Activated gamma-delta T cell treated with anti-CD3 and anti-CD28 coated beads, Interleukin-2, amount 50 U/mL, for 16 hours (primary cell): ENCODE results near the gene SH3BGRL3.
"Not testable (repeated sequence)": the region's sequence is repeated elsewhere in the genome, so short reads cannot be mapped to it uniquely, and the experiment has no call there.

Experiments used
- DNase-seq: peaks from one replicate; pipeline ENCODE4 v3.0.0-alpha.2; 2020; ENCODE audit warnings: low read depth

SH3BGRL3 gene

DNA sequence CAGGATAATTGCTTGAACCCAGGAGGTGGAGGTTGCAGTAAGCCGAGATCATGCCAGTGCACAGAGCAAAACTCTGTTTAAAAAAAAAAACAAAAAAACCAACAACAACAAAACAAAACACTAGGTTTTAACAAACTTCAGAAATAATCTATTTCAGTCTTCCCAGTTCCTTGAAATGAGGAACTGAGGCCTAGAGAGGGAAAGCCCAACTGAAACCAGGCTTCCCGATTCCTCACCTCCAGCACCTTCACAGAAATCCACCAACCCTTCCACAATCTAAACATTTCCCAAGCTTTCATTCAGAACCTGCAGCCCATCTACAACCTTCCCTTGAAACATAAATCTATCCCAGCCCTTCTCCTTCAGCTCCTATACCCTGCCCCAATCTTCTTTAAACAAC, 37.3 kb downstream of the SH3BGRL3 start:
- DNase-seq: no peak

DNA sequence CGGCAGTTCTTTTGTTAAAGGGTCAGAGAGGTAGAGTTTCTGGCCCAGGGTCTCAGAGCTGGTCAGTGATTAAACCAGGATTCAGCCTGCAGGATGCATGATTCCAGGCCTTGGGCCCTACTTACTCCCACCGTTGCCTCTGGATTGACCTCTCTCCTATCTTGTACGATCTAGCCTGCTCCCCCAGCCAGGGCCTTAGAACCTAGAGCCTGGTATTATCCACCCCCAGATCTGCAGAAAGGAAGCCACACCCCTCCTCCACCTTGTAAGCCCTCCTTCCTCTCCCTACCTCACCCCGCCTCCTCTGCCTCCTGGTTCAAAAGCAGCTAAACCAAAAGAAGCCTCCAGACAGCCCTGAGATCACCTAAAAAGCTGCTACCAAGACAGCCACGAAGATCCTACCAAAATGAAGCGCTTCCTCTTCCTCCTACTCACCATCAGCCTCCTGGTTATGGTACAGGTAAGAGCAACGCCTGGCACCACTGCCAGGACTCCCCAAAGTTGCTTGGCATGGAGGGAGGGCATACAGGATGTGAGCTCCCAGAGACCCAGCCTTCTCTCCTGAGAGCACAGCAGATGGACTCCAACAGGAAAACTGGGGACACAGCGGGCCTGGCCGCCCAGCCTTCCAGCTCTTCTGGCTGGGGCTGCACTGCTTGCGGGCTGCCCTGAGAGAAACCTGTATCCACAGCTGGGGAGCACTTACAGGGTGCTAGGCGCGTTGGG, 37.9 kb downstream of the SH3BGRL3 start, which contains the start of gene CD52:
Gene CD52 (plus strand): TSS at position 347 of the 726 bp plus-strand sequence. CDS start 60 bp downstream, at position 407.
- DNase-seq: peak; percentile 63

DNA sequence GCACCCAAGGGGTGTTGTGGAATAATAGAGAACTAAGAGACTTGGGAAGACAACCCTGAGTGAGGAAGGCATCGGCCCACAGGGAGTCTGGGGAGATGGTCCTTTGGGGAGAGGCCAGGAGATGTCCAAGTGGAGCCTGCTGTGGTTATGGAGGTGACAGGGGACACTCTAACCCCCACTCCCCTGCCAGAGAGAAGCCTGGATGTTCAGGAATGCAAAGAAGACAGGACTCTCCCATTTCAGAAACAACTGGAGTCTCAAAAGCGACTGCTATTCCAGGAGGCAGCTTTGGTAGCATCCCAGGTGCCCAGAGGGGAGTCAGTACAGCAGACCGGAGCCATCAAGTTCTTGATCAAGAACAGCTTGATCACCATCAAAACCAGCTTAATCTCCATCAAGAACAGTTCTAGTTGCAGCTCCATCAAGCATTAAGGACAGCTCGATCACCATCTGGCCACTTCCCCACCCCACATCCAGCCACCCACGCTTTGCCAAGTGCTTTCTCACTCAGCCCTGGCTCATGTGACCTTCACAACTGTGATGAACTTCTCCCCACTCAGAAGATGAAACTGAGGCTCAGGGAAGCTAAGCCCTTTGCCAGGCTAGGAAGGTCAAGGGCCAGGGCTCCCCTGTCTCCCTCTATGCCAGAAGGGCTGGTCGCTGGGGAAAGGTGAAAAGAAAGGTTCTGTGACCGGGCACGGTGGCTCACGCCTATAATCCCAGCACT, 38.6 kb downstream of the SH3BGRL3 start:
- DNase-seq: no peak

DNA sequence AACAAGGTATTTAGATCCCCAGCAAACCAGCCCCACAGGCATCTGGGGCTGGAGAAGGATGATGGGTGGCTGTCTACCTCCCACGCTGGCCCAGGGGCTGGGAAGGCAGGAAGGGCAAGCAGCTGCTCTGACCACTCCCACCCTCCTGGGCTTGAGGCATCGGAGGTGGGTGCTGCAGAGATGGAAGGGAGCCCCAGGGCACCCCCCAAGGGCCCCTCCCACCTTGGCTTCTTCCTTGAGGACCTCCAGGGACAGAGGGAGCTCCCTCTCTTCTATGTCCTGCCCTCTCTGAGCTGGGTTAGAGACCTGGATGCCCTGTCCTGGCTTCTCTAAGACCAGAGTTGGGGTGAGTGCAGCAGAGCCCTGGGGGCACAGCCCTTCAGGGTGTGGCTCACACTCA, 41.0 kb downstream of the SH3BGRL3 start:
- no peak for DNase-seq

DNA sequence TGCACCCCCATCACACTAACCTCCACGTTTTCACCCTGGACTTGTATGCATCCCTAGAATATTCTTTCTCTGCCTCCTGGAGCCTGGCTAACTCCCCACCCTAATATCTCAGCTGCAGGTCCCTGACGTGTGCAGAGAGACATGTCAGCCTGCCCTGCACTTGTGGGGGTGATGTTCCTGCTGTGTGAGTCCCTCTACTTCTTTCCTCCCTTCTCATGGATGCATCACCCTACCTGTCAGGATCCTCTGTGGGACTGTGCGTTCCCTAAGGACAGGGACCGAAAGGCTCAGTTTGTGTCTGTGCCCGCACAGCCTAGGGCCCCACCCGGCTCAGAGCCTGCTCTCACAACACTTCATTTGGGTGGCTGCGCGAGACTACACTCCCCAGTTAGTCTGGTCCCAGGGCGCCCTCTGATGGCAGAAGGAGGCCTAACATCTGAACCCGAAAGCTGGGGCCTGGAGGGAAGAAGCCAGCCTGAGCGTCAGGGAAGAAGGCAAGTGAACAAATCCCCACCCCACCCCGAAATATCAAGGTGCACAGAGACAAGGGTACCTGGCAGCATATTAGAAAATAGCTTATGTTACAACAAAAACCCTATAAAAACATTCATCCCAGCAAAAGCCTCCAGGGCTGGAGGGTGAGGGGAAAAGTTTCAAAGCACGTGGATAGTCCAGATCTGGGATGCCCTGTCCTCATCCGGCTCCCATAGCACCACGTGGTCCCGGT, 41.6 kb downstream of the SH3BGRL3 start:
- peak; percentile 93 for DNase-seq

DNA sequence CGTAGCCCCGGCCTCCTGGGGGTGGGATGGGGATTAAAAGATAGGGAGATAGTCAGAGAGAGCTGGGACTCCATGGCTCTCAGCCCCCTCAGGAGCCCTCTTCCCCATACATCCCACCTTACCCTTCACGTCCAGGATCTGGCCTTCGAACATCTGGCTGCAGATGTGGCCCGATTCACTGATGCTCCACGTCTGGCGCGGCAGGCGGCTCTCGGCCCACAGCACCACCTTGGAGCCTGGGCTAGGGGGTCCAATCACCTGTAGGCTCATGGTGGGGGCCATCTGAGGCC, 42.1 kb downstream of the SH3BGRL3 start:
- DNase-seq: no peak

DNA sequence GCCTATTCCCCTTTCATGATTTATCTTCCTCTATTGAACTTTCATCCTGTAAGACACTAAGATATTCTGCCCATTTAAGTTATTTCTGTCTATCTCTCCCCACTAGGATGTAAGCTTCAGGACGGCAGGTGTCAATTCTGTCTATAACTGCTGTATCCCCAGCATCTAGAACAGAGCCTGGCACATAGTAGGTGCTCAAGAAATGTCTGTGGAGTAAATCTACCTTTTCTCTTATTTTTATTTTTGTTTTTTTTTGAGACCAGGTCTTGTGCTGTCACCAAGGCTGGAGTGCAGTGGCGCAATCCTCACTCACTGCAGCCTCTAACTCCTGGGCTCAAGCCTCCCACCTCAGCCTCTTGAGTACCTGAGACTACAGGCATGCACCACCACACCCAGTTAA, 43.5 kb downstream of the SH3BGRL3 start:
- no peak for DNase-seq

DNA sequence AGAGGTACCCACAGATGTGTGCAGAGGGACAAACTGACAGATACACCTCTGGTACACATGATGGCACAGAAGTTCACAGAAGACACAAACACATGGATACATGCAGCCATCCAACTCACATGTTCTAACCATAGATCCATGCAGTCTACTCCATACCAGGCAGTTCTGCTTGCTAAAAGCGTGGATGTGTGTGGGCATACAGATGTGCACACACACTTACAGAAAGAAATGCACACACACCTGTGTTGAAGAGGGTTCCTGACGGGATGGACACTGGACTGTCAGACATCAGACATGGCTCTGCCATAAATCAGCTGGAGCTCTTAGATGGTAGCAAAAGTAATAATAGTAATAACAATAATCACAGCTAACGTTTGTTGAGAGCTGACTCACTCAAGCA, 44.7 kb downstream of the SH3BGRL3 start:
- DNase-seq: no peak

DNA sequence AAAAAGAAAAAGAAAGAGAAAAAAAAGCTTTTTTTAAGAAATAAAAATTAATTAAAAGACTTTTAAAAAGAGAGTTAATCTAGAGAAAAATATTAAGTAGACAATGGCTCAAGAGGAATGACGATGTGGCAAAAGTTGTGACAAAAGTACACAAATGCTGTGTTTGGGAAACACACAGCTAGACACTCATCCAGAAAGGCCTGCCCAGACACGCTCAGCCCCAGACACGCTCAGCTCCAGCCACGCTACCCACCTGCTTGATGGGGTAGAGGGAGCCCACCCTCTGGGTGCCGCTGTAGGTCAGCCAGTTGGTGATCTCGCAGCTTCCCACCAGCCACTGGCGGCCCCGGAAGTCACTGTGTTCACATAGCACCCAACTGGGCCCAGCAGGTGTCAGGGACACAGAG, 48.1 kb downstream of the SH3BGRL3 start:
- DNase-seq: no peak

DNA sequence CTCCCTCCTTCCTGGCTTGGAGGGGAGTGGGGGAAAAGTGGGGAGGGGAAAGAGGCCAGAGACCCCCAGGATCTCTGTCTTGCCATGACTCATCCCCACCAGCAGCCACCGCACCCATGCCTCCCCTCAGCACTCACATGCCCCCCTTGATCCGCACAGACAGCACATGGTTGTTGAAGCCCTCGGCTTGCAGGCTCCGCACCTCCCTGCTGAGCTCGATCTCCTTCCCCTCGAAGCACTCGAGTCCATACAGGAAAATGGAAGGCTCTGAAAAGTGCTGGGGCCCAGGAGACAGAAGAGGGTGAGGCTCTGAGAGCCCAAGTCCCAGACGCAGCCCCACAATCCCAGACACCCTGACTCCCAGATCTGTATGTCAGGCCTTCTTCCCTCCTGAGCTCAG, 48.7 kb downstream of the SH3BGRL3 start:
- DNase-seq: no peak

DNA sequence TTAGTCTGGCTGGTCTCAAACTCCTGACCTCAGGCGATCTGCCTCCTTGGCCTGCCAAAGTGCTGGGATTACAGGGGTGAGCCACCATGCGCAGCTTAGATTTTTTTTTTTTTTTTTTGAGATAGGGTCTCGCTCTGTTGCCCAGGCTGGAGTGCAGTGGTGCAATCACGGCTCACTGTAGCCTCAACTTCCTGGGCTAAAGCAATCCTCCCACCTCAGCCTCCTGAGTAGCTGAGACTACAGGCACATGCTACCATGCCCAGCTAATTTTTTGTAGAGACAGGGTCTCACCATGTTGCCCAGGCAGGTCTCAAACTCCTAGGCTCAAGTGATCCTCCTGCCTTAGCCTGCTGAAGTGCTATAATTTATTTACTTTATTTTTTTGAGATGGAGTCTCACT, 49.5 kb downstream of the SH3BGRL3 start:
- not testable (repeated sequence) for DNase-seq

DNA sequence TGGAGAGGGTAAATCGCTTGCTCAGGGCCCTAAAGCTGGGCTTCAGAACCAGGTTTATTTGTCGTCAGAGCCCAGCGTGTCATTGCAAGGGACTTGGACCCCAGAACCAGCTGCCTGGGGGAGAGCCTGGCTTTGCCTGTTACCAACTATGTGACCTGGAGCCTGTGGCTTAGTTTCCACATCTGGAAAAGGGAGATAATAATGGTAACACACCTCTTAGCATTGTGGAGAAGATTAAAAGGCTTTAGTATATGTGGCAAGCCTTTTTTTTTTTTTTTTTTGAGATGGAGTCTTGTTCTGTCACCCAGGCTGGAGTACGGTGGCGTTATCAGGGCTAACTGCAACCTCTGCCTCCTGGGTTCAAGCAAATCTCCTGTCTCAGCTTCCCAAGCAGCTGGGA, 50.4 kb downstream of the SH3BGRL3 start:
- DNase-seq: no peak
